HepG2 (cell line): ENCODE measurements around the gene NUCB1. TPM values are rescaled to one million over a fixed set of nuclear protein-coding genes. Genes with fewer than 3 reads are reported as not detected.

Experiments
- HNRNPLL ChIP-seq: fragments of 200-400 bp; formaldehyde crosslinking; IDR thresholded peaks from 2 replicates; pipeline ENCODE4 v1.6.1; 2017; ENCODE audit warnings: mild to moderate bottlenecking, low read depth, low read length; ENCODE audit not compliant: poor library complexity, severe bottlenecking
- HOXD1 ChIP-seq: sonication (generic); formaldehyde crosslinking; IDR thresholded peaks from 2 replicates; pipeline ENCODE4 v1.5.0; 2020; ENCODE audit warnings: missing genetic modification reagents
- JDP2 ChIP-seq: sonication (generic); formaldehyde crosslinking; IDR thresholded peaks from 2 replicates; pipeline ENCODE4 v1.8.1; 2022; ENCODE audit warnings: missing genetic modification reagents, borderline replicate concordance
- MEIS1 ChIP-seq: sonication (generic); formaldehyde crosslinking; IDR thresholded peaks from 2 replicates; pipeline ENCODE4 v1.9.0; 2021; ENCODE audit warnings: mild to moderate bottlenecking, missing genetic modification reagents, moderate library complexity, borderline replicate concordance
- MXD1 ChIP-seq: sonication (generic); formaldehyde crosslinking; IDR thresholded peaks from 2 replicates; pipeline ENCODE4 v1.4.0; 2020; ENCODE audit warnings: mild to moderate bottlenecking, missing genetic modification reagents
- NBN ChIP-seq: fragments of 450-650 bp; conservative IDR thresholded peaks from 2 replicates; pipeline ENCODE4 v1.6.1; 2017
- POLR2G ChIP-seq: fragments of 200-400 bp; formaldehyde crosslinking; IDR thresholded peaks from 2 replicates; pipeline ENCODE4 v1.6.1; 2018; ENCODE audit warnings: mild to moderate bottlenecking, low read depth, low read length, moderate library complexity
- SAFB2 ChIP-seq: sonication (generic); formaldehyde crosslinking; IDR thresholded peaks from 2 replicates; pipeline ENCODE4 v1.5.1; 2020; ENCODE audit warnings: missing genetic modification reagents, low read depth, mild to moderate bottlenecking, borderline replicate concordance
- SMAD9 ChIP-seq: sonication (generic); formaldehyde crosslinking; IDR thresholded peaks from 2 replicates; pipeline ENCODE4 v1.5.1; 2020; ENCODE audit warnings: mild to moderate bottlenecking, missing genetic modification reagents
- SP4 ChIP-seq: sonication (generic); formaldehyde crosslinking; IDR thresholded peaks from 2 replicates; pipeline ENCODE4 v1.8.1; 2023; ENCODE audit warnings: mild to moderate bottlenecking, missing genetic modification reagents
- SP5 ChIP-seq: IDR thresholded peaks from 2 replicates; pipeline ENCODE4 v1.6.1; 2016; ENCODE audit warnings: low read depth, borderline replicate concordance
- SRY ChIP-seq: sonication (generic); formaldehyde crosslinking; IDR thresholded peaks from 2 replicates; pipeline ENCODE4 v1.8.0; 2022; ENCODE audit warnings: mild to moderate bottlenecking, missing genetic modification reagents
- YY1 ChIP-seq: IDR thresholded peaks from 2 replicates; pipeline ENCODE4 v1.6.1; 2011; ENCODE audit warnings: low read length, low read depth, moderate library complexity, mild to moderate bottlenecking; ENCODE audit not compliant: insufficient read depth, insufficient replicate concordance
- ZFX ChIP-seq: sonication (generic); formaldehyde crosslinking; IDR thresholded peaks from 2 replicates; pipeline ENCODE4 v1.4.0; 2020; ENCODE audit warnings: mild to moderate bottlenecking, low read depth, missing genetic modification reagents, moderate library complexity
- ZKSCAN1 ChIP-seq: fragments of 150-350 bp; IDR thresholded peaks from 2 replicates; pipeline ENCODE4 v1.6.1; 2014; ENCODE audit warnings: low read length
- ZKSCAN8 ChIP-seq: IDR thresholded peaks from 2 replicates; pipeline ENCODE4 v1.6.1; 2016; ENCODE audit warnings: borderline replicate concordance, missing genetic modification reagents, missing compliant biosample characterization
- ZNF143 ChIP-seq: sonication (generic); formaldehyde crosslinking; IDR thresholded peaks from 2 replicates; pipeline ENCODE4 v1.4.0; 2020; ENCODE audit warnings: missing genetic modification reagents
- ZNF234 ChIP-seq: sonication (generic); formaldehyde crosslinking; conservative IDR thresholded peaks from 2 replicates; pipeline ENCODE4 v1.5.1; 2020; ENCODE audit warnings: mild to moderate bottlenecking, missing genetic modification reagents
- ZNF276 ChIP-seq: sonication (generic); formaldehyde crosslinking; IDR thresholded peaks from 2 replicates; pipeline ENCODE4 v1.4.0; 2020; ENCODE audit warnings: mild to moderate bottlenecking, low read depth, missing genetic modification reagents
- ZNF350 ChIP-seq: sonication (generic); formaldehyde crosslinking; IDR thresholded peaks from 2 replicates; pipeline ENCODE4 v1.4.0; 2020; ENCODE audit warnings: mild to moderate bottlenecking, low read depth, missing genetic modification reagents, borderline replicate concordance
- ZNF496 ChIP-seq: sonication (generic); formaldehyde crosslinking; IDR thresholded peaks from 2 replicates; pipeline ENCODE4 v1.8.1; 2023; ENCODE audit warnings: mild to moderate bottlenecking, moderate library complexity, missing genetic modification reagents; ENCODE audit not compliant: insufficient replicate concordance
- ZNF7 ChIP-seq: IDR thresholded peaks from 2 replicates; pipeline ENCODE4 v1.6.1; 2016; ENCODE audit warnings: missing biosample characterization, missing genetic modification reagents
- ZNF772 ChIP-seq: sonication (generic); formaldehyde crosslinking; IDR thresholded peaks from 2 replicates; pipeline ENCODE4 v1.5.0; 2020; ENCODE audit warnings: mild to moderate bottlenecking, missing genetic modification reagents
- ZNF776 ChIP-seq: sonication (generic); formaldehyde crosslinking; IDR thresholded peaks from 2 replicates; pipeline ENCODE4 v1.4.0; 2020; ENCODE audit warnings: mild to moderate bottlenecking, missing genetic modification reagents
- ZSCAN21 ChIP-seq: sonication (generic); formaldehyde crosslinking; IDR thresholded peaks from 2 replicates; pipeline ENCODE4 v1.8.0; 2022; ENCODE audit warnings: mild to moderate bottlenecking, missing genetic modification reagents, moderate library complexity, borderline replicate concordance
- ZSCAN31 ChIP-seq: sonication (generic); formaldehyde crosslinking; IDR thresholded peaks from 2 replicates; pipeline ENCODE4 v1.5.0; 2020; ENCODE audit warnings: low read depth, mild to moderate bottlenecking, missing genetic modification reagents
- polyA plus RNA-seq, 8 experiments: library from polyadenylated mRNA; depleted of rRNA in 3 of 8; stranded (reverse) in 7 of 8; unstranded in 1 of 8; fragments of >200 nt; fragmentation: Illumina TruSeq in 4 of 8; extraction: Trizol in 4 of 8; gene quantifications; 2 replicates each; pipeline versions ENCODE4 v1.2.1 to v1.2.3, GENCODE V29; 2011 to 2016; ENCODE audit warnings: low read depth in 4 of 8, missing spikeins in 1 of 8, mixed read lengths in 1 of 8; ENCODE audit not compliant: insufficient read depth in 1 of 8
- total RNA-seq, 5 experiments: library from RNA; depleted of rRNA; stranded (reverse); fragments of >200 nt; fragmentation: Illumina TruSeq; extraction: Trizol; gene quantifications; 2 replicates each; pipeline ENCODE4 v1.2.3, GENCODE V29; 2016; ENCODE audit warnings: low read depth in 1 of 5
- TF ChIP-seq, protein P1 (sequence below): sonication (generic); formaldehyde crosslinking; IDR thresholded peaks from 2 replicates; pipeline ENCODE4 v1.4.0; 2020; ENCODE audit warnings: mild to moderate bottlenecking, missing genetic modification reagents

The NUCB1 gene
- total and polyA plus RNA-seq, 2 of the 13 experiments (the other 11 are each of a cell fraction or from before 2014, with no cell fraction given): 82.3 to 106 TPM

DNA sequence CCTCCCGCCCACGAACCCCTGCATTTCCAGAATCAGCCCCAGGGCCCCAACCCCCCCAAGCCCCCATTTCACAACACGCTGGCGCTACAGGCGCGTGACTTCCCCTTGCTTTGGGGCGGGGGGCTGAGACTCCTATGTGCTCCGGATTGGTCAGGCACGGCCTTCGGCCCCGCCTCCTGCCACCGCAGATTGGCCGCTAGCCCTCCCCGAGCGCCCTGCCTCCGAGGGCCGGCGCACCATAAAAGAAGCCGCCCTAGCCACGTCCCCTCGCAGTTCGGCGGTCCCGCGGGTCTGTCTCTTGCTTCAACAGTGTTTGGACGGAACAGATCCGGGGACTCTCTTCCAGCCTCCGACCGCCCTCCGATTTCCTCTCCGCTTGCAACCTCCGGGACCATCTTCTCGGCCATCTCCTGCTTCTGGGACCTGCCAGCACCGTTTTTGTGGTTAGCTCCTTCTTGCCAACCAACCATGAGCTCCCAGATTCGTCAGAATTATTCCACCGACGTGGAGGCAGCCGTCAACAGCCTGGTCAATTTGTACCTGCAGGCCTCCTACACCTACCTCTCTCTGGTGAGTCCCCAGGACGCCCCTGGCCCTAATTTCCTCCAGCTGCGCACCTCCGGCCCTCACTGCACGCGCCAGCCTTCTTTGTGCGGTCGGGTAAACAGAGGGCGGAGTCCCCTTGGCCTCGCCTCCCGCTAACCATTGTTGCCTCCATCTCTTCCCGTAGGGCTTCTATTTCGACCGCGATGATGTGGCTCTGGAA is 65.1 kb downstream of the NUCB1 start, which contains the start of gene FTL (continued):
- TF ChIP-seq, protein P1, sequence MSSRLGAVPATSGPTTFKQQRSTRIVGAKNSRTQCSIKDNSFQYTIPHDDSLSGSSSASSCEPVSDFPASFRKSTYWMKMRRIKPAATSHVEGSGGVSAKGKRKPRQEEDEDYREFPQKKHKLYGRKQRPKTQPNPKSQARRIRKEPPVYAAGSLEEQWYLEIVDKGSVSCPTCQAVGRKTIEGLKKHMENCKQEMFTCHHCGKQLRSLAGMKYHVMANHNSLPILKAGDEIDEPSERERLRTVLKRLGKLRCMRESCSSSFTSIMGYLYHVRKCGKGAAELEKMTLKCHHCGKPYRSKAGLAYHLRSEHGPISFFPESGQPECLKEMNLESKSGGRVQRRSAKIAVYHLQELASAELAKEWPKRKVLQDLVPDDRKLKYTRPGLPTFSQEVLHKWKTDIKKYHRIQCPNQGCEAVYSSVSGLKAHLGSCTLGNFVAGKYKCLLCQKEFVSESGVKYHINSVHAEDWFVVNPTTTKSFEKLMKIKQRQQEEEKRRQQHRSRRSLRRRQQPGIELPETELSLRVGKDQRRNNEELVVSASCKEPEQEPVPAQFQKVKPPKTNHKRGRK (CRISPR knock-in tag): no peak
- TF ChIP-seq ZKSCAN1 (peak; percentile 53; the same call in 1 of the 2 replicates), YY1 (peak; percentile 62), SP4 (peak; percentile 96), SMAD9 (no peak), ZNF350 (peak; percentile 82), NBN (no peak), SAFB2 (CRISPR knock-in tag) (no peak; the same call in 1 of the 2 replicates), JDP2 (no peak; the same call in 1 of the 2 replicates), POLR2G (peak; percentile 99), SP5 (CRISPR knock-in tag) (peak; percentile 52; the same call in 1 of the 2 replicates), ZNF143 (CRISPR knock-in tag) (no peak), ZSCAN31 (peak; percentile 62; the same call in 1 of the 2 replicates), ZSCAN21 (CRISPR knock-in tag) (peak; percentile 82), MEIS1 (CRISPR knock-in tag) (no peak; the same call in none of the 2 replicates), ZNF276 (CRISPR knock-in tag) (peak; percentile 86; the same call in 1 of the 2 replicates), ZKSCAN8 (CRISPR knock-in tag) (0 out of 2 replicates have a peak, but pooled peaks have one; percentile 40), MXD1 (no peak; the same call in 1 of the 2 replicates), ZNF776 (CRISPR knock-in tag) (no peak; the same call in 1 of the 2 replicates), ZNF496 (CRISPR knock-in tag) (no peak), ZNF772 (CRISPR knock-in tag) (no peak), ZFX (CRISPR knock-in tag) (peak; percentile 74; the same call in 1 of the 2 replicates), HOXD1 (CRISPR knock-in tag) (peak; percentile 90; the same call in 1 of the 2 replicates), ZNF234 (CRISPR knock-in tag) (peak; percentile 87), ZNF7 (CRISPR knock-in tag) (0 out of 2 replicates have a peak, but pooled peaks have one; percentile 48), HNRNPLL (peak; percentile 63), SRY (CRISPR knock-in tag) (peak; percentile 94)
